SK-N-SH (cell line): ENCODE data around the gene DYRK3. TPM values are rescaled to one million over a fixed set of nuclear protein-coding genes. Genes with fewer than 3 reads are reported as not detected.

ENCODE experiments used
- CTCF ChIA-PET: fragments of 300-600, 350-600 bp; formaldehyde crosslinking; extraction: SDS; loops from one replicate; lab custom pipeline; 2021; lab: Yijun Ruan, JAX
- POLR2A ChIA-PET: fragments of 350-600 bp; sonication (Branson Sonifier 250); formaldehyde crosslinking; extraction: SDS; loops from one replicate; lab custom pipeline; 2020; ENCODE audit warnings: antibody characterized with exemption, inconsistent platforms; lab: Yijun Ruan, JAX
- DNase-seq: peaks from one replicate; pipeline ENCODE4 v3.0.0; 2012
- H2AFZ ChIP-seq: fragments of 200-600 bp; sonication (generic); 2 replicates; pipeline ENCODE4 v1.8.1; 2016; ENCODE audit warnings: antibody characterized with exemption, mild to moderate bottlenecking, low read depth
- H3F3A ChIP-seq: fragments of 200-600 bp; sonication (generic); replicated peaks from 2 replicates; pipeline ENCODE3; 2016; ENCODE audit warnings: antibody characterized with exemption, mild to moderate bottlenecking; ENCODE audit not compliant: insufficient read depth
- H3K27ac ChIP-seq, 2 experiments: fragments of 200-500 bp in 1 of 2; fragments of 200-600 bp in 1 of 2; sonication (Bioruptor generic) in 1 of 2; sonication (generic), shearing (Covaris generic) in 1 of 2; 2 replicates each; pipeline versions ENCODE4 v1.5.1 to v1.6.1; 2014 to 2016; ENCODE audit warnings: low read depth in 2 of 2, inconsistent platforms in 1 of 2, low read length in 1 of 2, mild to moderate bottlenecking in 1 of 2, mixed read lengths in 1 of 2
- H3K27me3 ChIP-seq: fragments of 200-600 bp; sonication (generic), shearing (Covaris generic); 2 replicates; pipeline ENCODE4 v1.6.1; 2016; ENCODE audit warnings: mixed run types; ENCODE audit not compliant: insufficient read depth
- H3K36me3 ChIP-seq, 2 experiments: fragments of 200-500 bp in 1 of 2; fragments of 200-600 bp in 1 of 2; sonication (Bioruptor generic) in 1 of 2; sonication (generic) in 1 of 2; replicated peaks in 1 of 2; 2 replicates each; pipeline versions ENCODE3 to v1.5.1; 2014 to 2016; ENCODE audit warnings: low read length in 1 of 2, mild to moderate bottlenecking in 1 of 2; ENCODE audit not compliant: insufficient read depth in 2 of 2, control insufficient read depth in 1 of 2
- H3K4me1 ChIP-seq, 2 experiments: fragments of 200-500 bp in 1 of 2; fragments of 200-600 bp in 1 of 2; sonication (Bioruptor generic) in 1 of 2; sonication (generic), shearing (Covaris generic) in 1 of 2; 2 replicates each; pipeline versions ENCODE4 v1.5.1 to v1.6.1; 2014 to 2016; ENCODE audit warnings: low read depth in 1 of 2, low read length in 1 of 2, mixed run types in 1 of 2; ENCODE audit not compliant: insufficient read depth in 2 of 2, control insufficient read depth in 1 of 2
- H3K4me2 ChIP-seq: fragments of 200-600 bp; sonication (generic), shearing (Covaris generic); 2 replicates; pipeline ENCODE4 v1.6.1; 2017; ENCODE audit warnings: mixed run types
- H3K4me3 ChIP-seq, 2 experiments: fragments of 200-500 bp in 1 of 2; fragments of 200-600 bp in 1 of 2; sonication (Bioruptor generic) in 1 of 2; sonication (generic), shearing (Covaris generic) in 1 of 2; 2 replicates each; pipeline versions ENCODE4 v1.5.1 to v1.8.1; 2014 to 2016; ENCODE audit warnings: low read depth in 2 of 2, inconsistent platforms in 1 of 2, low read length in 1 of 2, mild to moderate bottlenecking in 1 of 2, mixed read lengths in 1 of 2, moderate library complexity in 1 of 2
- H3K79me2 ChIP-seq: fragments of 200-600 bp; sonication (generic); 2 replicates; pipeline ENCODE4 v1.8.1; 2017; ENCODE audit warnings: mild to moderate bottlenecking; ENCODE audit not compliant: insufficient read depth
- H3K9ac ChIP-seq: fragments of 200-600 bp; sonication (generic); 2 replicates; pipeline ENCODE4 v1.6.1; 2017; ENCODE audit warnings: mixed run types
- H3K9me2 ChIP-seq: fragments of 200-600 bp; sonication (generic); 2 replicates; pipeline ENCODE4 v1.6.1; 2017; ENCODE audit warnings: mixed run types
- H3K9me3 ChIP-seq: fragments of 200-600 bp; sonication (generic); 2 replicates; pipeline ENCODE4 v1.6.1; 2017; ENCODE audit warnings: mixed run types, mild to moderate bottlenecking, moderate library complexity
- H4K20me1 ChIP-seq: fragments of 200-600 bp; sonication (generic); 2 replicates; pipeline ENCODE4 v1.6.1; 2017; ENCODE audit warnings: mild to moderate bottlenecking, mixed run types; ENCODE audit not compliant: insufficient read depth
- ELF1 ChIP-seq: IDR thresholded peaks from 2 replicates; pipeline ENCODE4 v1.4.0; 2012
- EP300 ChIP-seq, 2 experiments: IDR thresholded peaks; 2 replicates each; pipeline versions ENCODE4 v1.4.0 to v1.6.1; 2012; ENCODE audit warnings: borderline replicate concordance in 1 of 2, low read depth in 1 of 2, low read length in 1 of 2
- FOSL2 ChIP-seq: IDR thresholded peaks from 2 replicates; pipeline ENCODE4 v1.4.0; 2012; ENCODE audit warnings: low read depth, mild to moderate bottlenecking, moderate library complexity, borderline replicate concordance
- GABPA ChIP-seq: IDR thresholded peaks from 2 replicates; pipeline ENCODE4 v1.4.0; 2012; ENCODE audit warnings: low read depth, mild to moderate bottlenecking
- GATA2 ChIP-seq: sonication (generic); formaldehyde crosslinking; IDR thresholded peaks from 2 replicates; pipeline ENCODE4 v1.5.0; 2020; ENCODE audit warnings: mild to moderate bottlenecking, missing genetic modification reagents
- IRF3 ChIP-seq: fragments of 150-350 bp; IDR thresholded peaks from 2 replicates; pipeline ENCODE4 v1.6.1; 2016; ENCODE audit warnings: mild to moderate bottlenecking, low read depth, low read length
- MAX ChIP-seq: IDR thresholded peaks from 2 replicates; pipeline ENCODE4 v1.4.0; 2012; ENCODE audit warnings: low read depth
- MEF2A ChIP-seq: IDR thresholded peaks from 2 replicates; pipeline ENCODE4 v1.4.0; 2012; ENCODE audit warnings: low read depth, borderline replicate concordance
- PBX3 ChIP-seq: IDR thresholded peaks from 2 replicates; pipeline ENCODE4; 2012
- RAD21 ChIP-seq: IDR thresholded peaks from 2 replicates; pipeline ENCODE4 v1.6.1; 2012; ENCODE audit warnings: mild to moderate bottlenecking, low read length
- REST ChIP-seq: IDR thresholded peaks from 2 replicates; pipeline ENCODE4 v1.6.1; 2012; ENCODE audit warnings: mild to moderate bottlenecking, low read depth, low read length, moderate library complexity
- TAF1 ChIP-seq: IDR thresholded peaks from 2 replicates; pipeline ENCODE4 v1.6.1; 2012; ENCODE audit warnings: low read depth, mild to moderate bottlenecking, low read length, moderate library complexity, borderline replicate concordance
- USF1 ChIP-seq: IDR thresholded peaks from 2 replicates; pipeline ENCODE4 v1.4.0; 2012; ENCODE audit warnings: low read depth, borderline replicate concordance
- USF2 ChIP-seq: fragments of 150-350 bp; IDR thresholded peaks from 2 replicates; pipeline ENCODE4 v1.6.1; 2017; ENCODE audit warnings: antibody characterized with exemption, low read length, low read depth, borderline replicate concordance
- WGBS: methylation state at CpG from one replicate; pipeline ENCODE4 v1.1.6; 2017; ENCODE audit warnings: low lambda C conversion rate; 5-methylcytosine and 5-hydroxymethylcytosine counted together
- polyA plus RNA-seq, 3 experiments: library from polyadenylated mRNA; depleted of rRNA; stranded (reverse); fragments of >200 nt; gene quantifications; 2 replicates each; pipeline ENCODE4 v1.2.3, GENCODE V29; 2012

The DYRK3 gene
- polyA plus RNA-seq, 1 of the 3 experiments (the other 2 are of a cell fraction): 3.6 TPM

GRCh38 chr1:206693592-206693991 is 58.3 kb downstream of the DYRK3 start:
- Histone ChIP-seq H3K36me3 (peaks cover 10 to 11% of the 10 kb centered on the region in 2 experiments), H2AFZ (no peak overlapping the region), H3K79me2 (peaks cover 100% of the 10 kb centered on the region)
- WGBS: 86% methylated on average over 7 of the region's 7 CpGs
- TF ChIP-seq RAD21 (no peak), MEF2A (no peak), USF2 (no peak), IRF3 (no peak), USF1 (no peak), EP300 (IDR thresholded peaks at IDR 0.05; ENCODE audit: borderline replicate concordance in 1 of 2, low read depth in 1 of 2, low read length in 1 of 2) (no peak)
- TF ChIP-seq, all 33 proteins: peak for 0
- Histone ChIP-seq H3K27me3 (no peaks in the 10 kb centered on the region), H3K9me3 (no peaks in the 10 kb centered on the region), H3K4me3 (no peak overlapping the region), H3F3A (no peaks in the 10 kb centered on the region), H3K4me1 (peaks cover 40 to 48% of the 10 kb centered on the region in 2 experiments), H3K4me2 (peak overlapping the region; percentile 75), H3K9me2 (no peaks in the 10 kb centered on the region), H3K9ac (no peak overlapping the region), H4K20me1 (peaks cover 99% of the 10 kb centered on the region), H3K27ac (peak overlapping the region; percentile 45 to 69; a peak in 3 of 4 replicates)
- ChIA-PET CTCF (interaction anchor here (1.3 to 1.6 kb wide), 3 partner anchors 13 to 218 kb away, joined by 3 to 5 read pairs (median 4); no protein-coding TSS in a partner anchor), POLR2A (no interaction called here)
- DNase-seq: no peak

GRCh38 chr1:206694171-206695124 is 59.1 kb downstream of the DYRK3 start:
- Histone ChIP-seq H3K27me3 (no peaks in the 10 kb centered on the region), H3K36me3 (peaks cover 7 to 11% of the 10 kb centered on the region in 2 experiments), H3K27ac (no peak overlapping the region), H3K9me2 (no peaks in the 10 kb centered on the region), H3K4me1 (peaks cover 31 to 46% of the 10 kb centered on the region in 2 experiments), H3K79me2 (peaks cover 100% of the 10 kb centered on the region), H3F3A (no peaks in the 10 kb centered on the region), H3K9ac (no peak overlapping the region), H3K9me3 (no peaks in the 10 kb centered on the region), H3K4me3 (no peak overlapping the region), H4K20me1 (peaks cover 99% of the 10 kb centered on the region), H3K4me2 (peak overlapping the region; percentile 75), H2AFZ (no peak overlapping the region)
- 76% methylated on average over 11 of the region's 11 CpGs for WGBS
- DNase-seq: no peak
- POLR2A ChIA-PET: no interaction called here
- CTCF ChIA-PET: interaction anchor here (0.6 to 1.7 kb wide), 6 partner anchors 10 to 217 kb away, joined by 3 to 5 read pairs (median 4); no protein-coding TSS in a partner anchor
- no peak for TF ChIP-seq REST
- no peak for TF ChIP-seq EP300 (IDR thresholded peaks at IDR 0.05; ENCODE audit: borderline replicate concordance in 1 of 2, low read depth in 1 of 2, low read length in 1 of 2)
- TF ChIP-seq GABPA: no peak
- no peak for TF ChIP-seq IRF3
- no peak for TF ChIP-seq PBX3
- TF ChIP-seq TAF1: no peak
- TF ChIP-seq GATA2: no peak
- TF ChIP-seq FOSL2: no peak
- TF ChIP-seq ELF1: no peak
- TF ChIP-seq MAX: no peak
